Measurements from ENCODE around the gene APOL5.

The APOL5 gene

GRCh38 chr22:35743326-35743860 is 25.7 kb downstream of the APOL5 start:
- DNase-seq: no peak

GRCh38 chr22:35746248-35746647 is 28.6 kb downstream of the APOL5 start:
- no peak for DNase-seq

GRCh38 chr22:35746946-35747703 is 29.5 kb downstream of the APOL5 start:
- DNase-seq: no peak

- no peak for DNase-seq
Measured at GRCh38 chr22:35749808-35750207, 32.1 kb downstream of the APOL5 start.

- peak in 3 of 4 experiments; percentile 20 to 45 (median 31) for DNase-seq
Measured at GRCh38 chr22:35752006-35752862, 34.6 kb downstream of the APOL5 start.

- DNase-seq: no peak
Measured at GRCh38 chr22:35752863-35753189, 35.2 kb downstream of the APOL5 start.

GRCh38 chr22:35754761-35755160 is 37.1 kb downstream of the APOL5 start:
- no peak for DNase-seq

- DNase-seq: no peak
Measured at GRCh38 chr22:35756722-35757121, 39.0 kb downstream of the APOL5 start.

GRCh38 chr22:35758394-35758793 is 40.7 kb downstream of the APOL5 start:
- DNase-seq: peak in 2 of 4 experiments; percentile 7 to 22

- no peak for DNase-seq
Measured at GRCh38 chr22:35761037-35761436, 43.4 kb downstream of the APOL5 start.

GRCh38 chr22:35766654-35767580 is 49.2 kb downstream of the APOL5 start:
- no peak for DNase-seq

- no peak for DNase-seq
Measured at GRCh38 chr22:35769974-35770373, 52.3 kb downstream of the APOL5 start.

GRCh38 chr22:35775339-35775738 is 57.7 kb downstream of the APOL5 start:
- no peak for DNase-seq

- DNase-seq: no peak
Measured at GRCh38 chr22:35777335-35777975, 59.8 kb downstream of the APOL5 start.

Data from suppressor macrophage (primary cell).